Ascending aorta (tissue), 2 donors: ENCODE measurements around the gene STX17. TPM values are rescaled to one million over a fixed set of nuclear protein-coding genes. Genes with fewer than 3 reads are reported as not detected.

ENCODE experiments used
- DNase-seq, 2 donors: peaks; one replicate each; pipeline ENCODE4 v3.0.0-alpha.2; 2019; ENCODE audit warnings: low spot score in 2 of 2
- H3K27ac ChIP-seq, 2 donors: fragments of 200-600 bp; sonication (generic); one replicate each; pipeline ENCODE4 v1.5.1; 2016 to 2017; ENCODE audit warnings: mild to moderate bottlenecking in 1 of 2
- H3K27me3 ChIP-seq: fragments of 200-600 bp; sonication (generic); one replicate; pipeline ENCODE4 v1.5.1; 2017
- H3K36me3 ChIP-seq, 2 donors: fragments of 200-600 bp; sonication (generic); one replicate each; pipeline ENCODE4 v1.5.1; 2016
- H3K4me1 ChIP-seq, 2 donors: fragments of 200-600 bp; sonication (generic); one replicate each; pipeline ENCODE4 v1.5.1; 2016 to 2017; ENCODE audit warnings: mild to moderate bottlenecking in 1 of 2
- H3K4me3 ChIP-seq, 2 donors: fragments of 200-600 bp; sonication (generic); one replicate each; pipeline ENCODE4 v1.5.1; 2016 to 2017; ENCODE audit warnings: mild to moderate bottlenecking in 1 of 2
- H3K9me3 ChIP-seq, 2 donors: fragments of 200-600 bp; sonication (generic); one replicate each; pipeline ENCODE4 v1.5.1; 2016
- CTCF ChIP-seq, 3 experiments: fragments of 200-600 bp in 2 of 3; fragments of 450-650 bp in 1 of 3; sonication (generic) in 2 of 3; IDR thresholded peaks; one replicate each; pipeline ENCODE4 v1.5.1; 2016 to 2019; ENCODE audit warnings: antibody characterized with exemption in 3 of 3, mild to moderate bottlenecking in 1 of 3, moderate library complexity in 1 of 3
- intact Hi-C: fragments of 100-400 bp; cut with DNase I; formaldehyde crosslinking; loops from one replicate; pipeline ENCODE4 v1.15.1; 2023
- total RNA-seq: library from RNA; depleted of rRNA; stranded (reverse); fragments of >200 nt; gene quantifications from one replicate; pipeline ENCODE4 v1.1.0, GENCODE V29; 2016

The STX17 gene
- total RNA-seq, 1 donor from 2014 or later = 24.9 TPM

GRCh38 chr9:99936947-99937587 lies 30.6 kb downstream of the STX17 start:
- peaks cover 0 to 20% of the 10 kb centered on the region in 2 donors for H3K9me3 ChIP-seq
- H3K4me3 ChIP-seq = no peak overlapping the region
- H3K36me3 ChIP-seq = peaks cover 0 to 2% of the 10 kb centered on the region in 2 donors
- H3K27ac ChIP-seq = no peak overlapping the region
- intact Hi-C loops = no loop called here
- no peak for TF ChIP-seq CTCF (IDR thresholded peaks at IDR 0.05)
- H3K27me3 ChIP-seq = no peaks in the 10 kb centered on the region
- H3K4me1 ChIP-seq = no peaks in the 10 kb centered on the region
- DNase-seq = no peak

- intact Hi-C loops = no loop called here
These were observed 40.9 kb downstream of the STX17 start for GRCh38 chr9:99947395-99947794.

GRCh38 chr9:99948482-99948881 lies 42.0 kb downstream of the STX17 start:
- Histone ChIP-seq H3K36me3 (peaks cover 0 to 13% of the 10 kb centered on the region in 2 donors), H3K4me1 (no peaks in the 10 kb centered on the region), H3K27ac (no peak overlapping the region), H3K4me3 (no peak overlapping the region), H3K9me3 (no peaks in the 10 kb centered on the region), H3K27me3 (no peaks in the 10 kb centered on the region)
- no peak for DNase-seq
- TF ChIP-seq CTCF (IDR thresholded peaks at IDR 0.05) = no peak
- intact Hi-C loops = no loop called here

More at GRCh38 chr9:99947395-99947794, 40.9 kb downstream of the STX17 start:
- Histone ChIP-seq H3K36me3 (peaks cover 0 to 13% of the 10 kb centered on the region in 2 donors), H3K27ac (no peak overlapping the region), H3K27me3 (no peaks in the 10 kb centered on the region), H3K4me1 (no peaks in the 10 kb centered on the region), H3K9me3 (no peaks in the 10 kb centered on the region), H3K4me3 (no peak overlapping the region)
- no peak for DNase-seq
- no peak for TF ChIP-seq CTCF (IDR thresholded peaks at IDR 0.05)

- no peak for DNase-seq
- H3K27me3 ChIP-seq = no peaks in the 10 kb centered on the region
- no peak overlapping the region for H3K4me3 ChIP-seq
- H3K36me3 ChIP-seq = peaks cover 0 to 13% of the 10 kb centered on the region in 2 donors
- no peaks in the 10 kb centered on the region for H3K9me3 ChIP-seq
- no peaks in the 10 kb centered on the region for H3K4me1 ChIP-seq
- no peak overlapping the region for H3K27ac ChIP-seq
- intact Hi-C loops = no loop called here
- no peak for TF ChIP-seq CTCF (IDR thresholded peaks at IDR 0.05)
These were observed 42.4 kb downstream of the STX17 start for GRCh38 chr9:99948896-99949295.

GRCh38 chr9:99953861-99954507 lies 47.5 kb downstream of the STX17 start:
- Histone ChIP-seq H3K27ac (no peak overlapping the region), H3K27me3 (no peaks in the 10 kb centered on the region), H3K36me3 (peaks cover 0 to 13% of the 10 kb centered on the region in 2 donors), H3K9me3 (no peaks in the 10 kb centered on the region), H3K4me1 (no peaks in the 10 kb centered on the region), H3K4me3 (no peak overlapping the region)
- no peak for DNase-seq
- TF ChIP-seq CTCF (IDR thresholded peaks at IDR 0.05) = no peak
- intact Hi-C loops = no loop called here
